GM23248 (cell line): ENCODE data around the gene ZNF518B.

ENCODE experiments used
- EZH2 ChIP-seq: fragments of 200-600 bp; sonication (generic); IDR thresholded peaks from 2 replicates; pipeline ENCODE4 v1.6.1; 2018; ENCODE audit warnings: antibody characterized with exemption, mild to moderate bottlenecking; ENCODE audit not compliant: insufficient read depth, poor library complexity, severe bottlenecking
- EZH2phosphoT487 ChIP-seq: fragments of 200-600 bp; sonication (generic); IDR thresholded peaks from 2 replicates; pipeline ENCODE4 v1.6.1; 2018; ENCODE audit warnings: antibody characterized with exemption, moderate library complexity, mild to moderate bottlenecking, low read depth; ENCODE audit not compliant: insufficient read depth

DNA sequence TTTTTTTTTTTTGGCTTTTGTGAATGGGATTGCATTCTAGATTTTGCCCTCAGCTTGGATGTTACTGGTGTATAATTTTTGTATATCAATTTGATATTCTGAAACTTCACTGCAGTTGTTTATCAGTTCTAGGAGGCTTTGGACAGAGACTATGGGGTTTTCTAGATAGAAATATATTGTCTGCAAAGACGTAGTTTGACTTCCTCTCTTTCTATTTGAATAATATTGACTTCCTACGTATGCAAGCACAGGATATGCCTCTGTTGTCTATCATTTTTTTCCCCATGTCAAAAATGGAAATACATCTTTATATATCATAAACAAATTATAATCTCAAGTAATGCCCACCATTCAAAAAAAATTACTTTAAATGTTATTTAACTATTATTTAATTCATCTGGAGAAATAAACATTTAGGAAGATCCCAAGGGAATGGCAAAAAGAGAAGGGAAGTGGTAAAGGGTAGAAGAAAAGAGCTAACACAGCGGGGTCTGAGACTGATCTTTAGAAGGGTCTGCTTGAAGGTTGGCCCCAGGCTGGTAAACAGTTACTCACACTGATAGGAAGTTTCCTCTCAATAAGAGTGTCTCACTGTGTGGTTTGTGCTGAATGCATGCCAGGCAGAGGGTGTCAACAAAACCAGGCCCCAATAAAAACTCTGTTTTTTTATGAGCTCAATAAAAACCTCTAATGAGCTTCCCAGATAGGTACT lies 35.7 kb downstream of the ZNF518B start:
- TF ChIP-seq EZH2phosphoT487 (no peak), EZH2 (no peak)
